GM18858 (cell line): ENCODE measurements around the gene GJA9.
"Not testable (repeated sequence)": the region's sequence is repeated elsewhere in the genome, so short reads cannot be mapped to it uniquely, and the experiment has no call there.

Source experiments
- ATAC-seq: cut with Tn5 transposase; IDR thresholded peaks from one replicate; pipeline ENCODE4 v1.9.1; 2021; ENCODE audit not compliant: unreplicated experiment

Gene GJA9

GRCh38 chr1:38881487-38881886 lies at the start of gene GJA9:
GJA9 (minus strand) TSS chr1:38881587; CDS start chr1:38876098, 5,489 bp downstream.
- no peak for ATAC-seq

- ATAC-seq: no peak
These were observed 48.1 kb upstream of the GJA9 start for GRCh38 chr1:38929476-38929875.

GRCh38 chr1:38929054-38929453 lies 47.7 kb upstream of the GJA9 start:
- no peak for ATAC-seq

- ATAC-seq: no peak
These were observed 44.7 kb upstream of the GJA9 start for GRCh38 chr1:38926091-38926490.

GRCh38 chr1:38925391-38925790 lies 44.0 kb upstream of the GJA9 start:
- ATAC-seq: no peak

GRCh38 chr1:38923607-38924006 lies 42.2 kb upstream of the GJA9 start:
- ATAC-seq: no peak

- no peak for ATAC-seq
These were observed 37.7 kb upstream of the GJA9 start for GRCh38 chr1:38919130-38919529.

- no peak for ATAC-seq
These were observed 37.2 kb upstream of the GJA9 start for GRCh38 chr1:38918568-38918967.

- ATAC-seq: no peak
These were observed 36.4 kb upstream of the GJA9 start for GRCh38 chr1:38917772-38918171.

- no peak for ATAC-seq
These were observed 36.0 kb upstream of the GJA9 start for GRCh38 chr1:38917337-38917736.

GRCh38 chr1:38915352-38915948 lies 34.1 kb upstream of the GJA9 start:
- no peak for ATAC-seq

GRCh38 chr1:38914908-38915307 lies 33.5 kb upstream of the GJA9 start:
- not testable (repeated sequence) for ATAC-seq

- ATAC-seq: no peak
These were observed 27.4 kb upstream of the GJA9 start for GRCh38 chr1:38908821-38909220.

GRCh38 chr1:38905985-38906384 lies 24.6 kb upstream of the GJA9 start:
- no peak for ATAC-seq

- no peak for ATAC-seq
These were observed 18.2 kb upstream of the GJA9 start for GRCh38 chr1:38899560-38899959.

- ATAC-seq: no peak
These were observed 17.4 kb upstream of the GJA9 start for GRCh38 chr1:38898653-38899230.

- no peak for ATAC-seq
These were observed 14.8 kb upstream of the GJA9 start for GRCh38 chr1:38896169-38896568.

GRCh38 chr1:38892976-38893375 lies 11.6 kb upstream of the GJA9 start:
- ATAC-seq: no peak

GRCh38 chr1:38891753-38892152 lies 10.4 kb upstream of the GJA9 start:
- ATAC-seq: no peak

- ATAC-seq: no peak
These were observed 8.2 kb upstream of the GJA9 start for GRCh38 chr1:38889589-38889988.

- ATAC-seq: no peak
These were observed 7.3 kb upstream of the GJA9 start for GRCh38 chr1:38888423-38889333.

- no peak for ATAC-seq
These were observed 3.7 kb upstream of the GJA9 start for GRCh38 chr1:38885092-38885491.
